Stimulated activated CD4-positive, alpha-beta T cell treated with anti-CD3 and anti-CD28 coated beads, TNF-alpha, amount 100 ng/mL, for 4 hours (primary cell): Measurements from ENCODE around the gene ARL15.
A peak's percentile ranks its signal among the peaks of the same experiment; 100 is the strongest.

Experiments
- DNase-seq, 3 experiments: peaks; one replicate each; pipeline ENCODE4 v3.0.0-alpha.2; 2020; ENCODE audit warnings: low read depth in 3 of 3

The ARL15 gene

DNA sequence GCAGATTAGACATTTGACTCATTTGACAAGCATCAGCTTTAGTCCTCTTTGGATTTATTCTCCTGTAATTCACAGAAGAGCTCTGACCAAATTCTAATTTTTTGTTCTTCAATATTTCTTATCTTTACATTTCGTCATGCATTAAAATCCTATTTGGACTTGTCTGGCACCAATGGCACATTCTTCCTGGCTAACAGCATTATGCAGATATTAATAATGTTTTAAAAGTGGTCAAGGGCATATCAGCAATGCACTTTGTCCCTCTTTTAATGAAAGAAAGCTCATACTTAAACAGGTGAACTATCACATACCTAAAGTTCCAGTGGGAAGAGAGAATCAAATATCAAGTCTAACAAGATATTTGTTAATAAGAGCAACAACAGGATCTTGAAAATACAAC, 270.4 kb downstream of the ARL15 start:
- no peak for DNase-seq

GRCh38 chr5:54037205-54037604, 273.2 kb downstream of the ARL15 start:
- no peak for DNase-seq

- no peak for DNase-seq
Observed at GRCh38 chr5:54030981-54031380, 279.4 kb downstream of the ARL15 start.

- DNase-seq, result no peak
Observed at GRCh38 chr5:54024466-54024865, 285.9 kb downstream of the ARL15 start.

DNA sequence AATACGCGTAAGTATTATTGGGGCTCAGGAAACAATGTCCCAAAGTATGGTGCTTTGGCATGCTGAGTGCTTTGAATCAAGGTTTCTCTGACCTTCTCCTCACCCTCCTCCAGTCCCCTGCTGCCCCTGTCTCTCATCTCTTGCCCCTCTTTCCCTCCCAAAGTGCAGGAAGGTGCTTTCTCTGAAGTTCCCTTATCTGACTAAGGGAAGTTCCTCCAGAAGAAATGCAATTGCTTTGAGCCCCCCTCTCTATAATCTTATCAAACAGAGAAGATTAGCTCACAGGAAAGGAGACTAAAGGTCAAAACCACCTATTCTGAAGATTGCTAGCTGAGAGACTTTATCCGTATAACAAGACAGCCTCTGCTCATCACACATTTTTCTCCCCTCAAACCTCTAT, 288.1 kb downstream of the ARL15 start:
- DNase-seq, result no peak

- no peak for DNase-seq
Observed at GRCh38 chr5:54021431-54022164, 288.8 kb downstream of the ARL15 start.

- DNase-seq, result no peak
Observed at GRCh38 chr5:54018438-54018837, 291.9 kb downstream of the ARL15 start.

GRCh38 chr5:54017580-54017979, 292.8 kb downstream of the ARL15 start:
- DNase-seq, result no peak

GRCh38 chr5:54013556-54014194, 296.7 kb downstream of the ARL15 start:
- peak in 1 of 3 experiments; percentile 5 for DNase-seq

GRCh38 chr5:54009828-54010227, 300.5 kb downstream of the ARL15 start:
- no peak for DNase-seq

DNA sequence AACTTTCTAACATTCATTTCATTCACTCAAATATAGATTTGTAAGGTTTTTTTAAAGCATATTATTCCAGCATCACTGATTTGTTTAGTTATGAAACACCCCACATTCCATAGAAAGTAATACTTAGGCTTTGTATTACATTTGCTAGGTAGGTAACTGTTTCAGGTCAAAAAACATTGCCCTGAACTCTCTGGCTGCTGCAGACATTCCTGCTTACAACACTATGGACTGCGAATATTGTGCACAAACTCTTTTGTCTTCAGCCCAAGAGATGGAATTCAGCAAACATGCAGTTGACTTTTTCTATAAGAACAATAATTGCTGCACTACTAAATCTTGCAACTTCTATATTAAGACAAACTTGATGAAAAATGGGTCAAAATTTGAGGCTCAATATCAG, 301.0 kb downstream of the ARL15 start:
- DNase-seq, result no peak

GRCh38 chr5:54007827-54008777, 302.3 kb downstream of the ARL15 start:
- no peak for DNase-seq

GRCh38 chr5:54004697-54005096, 305.7 kb downstream of the ARL15 start:
- DNase-seq, result no peak

- no peak for DNase-seq
Observed at GRCh38 chr5:54002779-54003178, 307.6 kb downstream of the ARL15 start.

DNA sequence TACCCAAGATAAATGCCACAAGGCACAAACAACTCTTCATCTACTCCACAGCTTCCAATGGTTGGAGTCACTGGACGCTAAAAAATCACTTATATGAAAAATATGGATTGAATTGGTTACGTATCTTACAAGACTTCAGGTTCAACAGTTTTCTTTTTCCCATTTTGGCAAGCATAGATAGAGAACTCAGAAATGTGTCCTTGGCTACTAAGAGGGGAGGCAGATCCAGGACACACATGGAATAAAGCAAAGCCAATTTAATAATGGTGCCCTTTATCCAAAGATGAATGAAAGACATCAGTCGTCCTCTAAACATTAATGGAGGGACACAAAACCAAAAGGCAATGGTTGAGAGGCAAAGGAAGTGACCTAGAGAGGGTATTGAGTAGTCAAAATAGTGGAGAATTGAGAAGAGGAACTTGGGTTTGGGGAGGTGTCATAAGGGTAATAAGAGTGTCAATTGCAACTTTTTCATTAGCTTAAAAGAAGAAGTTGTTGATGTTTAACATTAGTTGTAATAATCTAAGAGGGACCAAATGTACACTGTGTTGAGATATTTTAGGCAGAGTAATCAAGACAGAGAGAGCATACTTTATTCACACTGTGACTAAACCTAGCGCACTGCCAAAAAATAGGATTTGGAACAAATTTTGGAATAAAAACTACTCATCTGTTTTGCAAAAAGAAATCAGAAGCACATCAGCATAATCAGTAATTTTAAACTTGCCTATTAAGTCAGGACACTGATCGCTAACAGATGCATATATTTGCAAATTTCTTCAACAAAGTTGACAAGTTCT, 308.2 kb downstream of the ARL15 start:
- DNase-seq, result no peak

DNA sequence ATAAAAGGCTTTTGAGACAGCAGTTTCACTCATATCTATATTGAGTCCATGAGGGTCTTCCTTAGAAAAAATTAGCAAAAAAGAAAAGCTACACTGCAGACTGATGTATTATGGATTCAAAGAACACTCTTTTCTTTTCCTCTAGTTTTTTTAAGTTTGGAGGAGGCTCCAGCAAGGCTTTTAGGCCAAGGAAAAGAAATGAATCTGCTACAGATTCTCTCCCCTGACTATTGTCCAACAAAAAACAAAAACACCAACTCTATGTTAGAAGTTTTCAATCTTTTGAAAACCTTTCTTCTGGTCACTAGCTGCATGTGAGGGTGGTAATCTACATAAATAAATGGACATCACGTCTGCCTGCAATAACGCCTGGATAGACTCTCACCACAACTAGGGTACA, 310.4 kb downstream of the ARL15 start:
- no peak for DNase-seq

GRCh38 chr5:53997736-53998627, 312.4 kb downstream of the ARL15 start:
- DNase-seq, result no peak

DNA sequence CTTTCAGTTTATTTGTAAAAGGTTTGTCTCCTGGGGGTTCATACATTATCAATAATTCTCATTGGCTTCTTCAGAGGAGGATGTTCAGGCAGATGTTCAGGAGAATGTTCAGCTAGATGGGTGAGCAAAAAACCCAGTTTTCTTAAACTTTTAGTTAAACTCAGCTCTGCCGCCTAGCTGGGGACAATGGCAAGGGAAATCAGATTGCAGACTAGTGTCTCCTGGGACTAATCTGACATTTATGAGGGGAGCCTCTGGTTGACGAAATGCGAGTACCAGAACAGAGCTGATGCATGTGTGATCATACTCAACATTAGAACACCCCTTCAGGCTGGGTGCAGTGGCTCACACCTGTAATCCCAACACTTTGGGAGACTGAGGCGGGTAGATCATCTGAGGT, 314.4 kb downstream of the ARL15 start:
- no peak for DNase-seq

DNA sequence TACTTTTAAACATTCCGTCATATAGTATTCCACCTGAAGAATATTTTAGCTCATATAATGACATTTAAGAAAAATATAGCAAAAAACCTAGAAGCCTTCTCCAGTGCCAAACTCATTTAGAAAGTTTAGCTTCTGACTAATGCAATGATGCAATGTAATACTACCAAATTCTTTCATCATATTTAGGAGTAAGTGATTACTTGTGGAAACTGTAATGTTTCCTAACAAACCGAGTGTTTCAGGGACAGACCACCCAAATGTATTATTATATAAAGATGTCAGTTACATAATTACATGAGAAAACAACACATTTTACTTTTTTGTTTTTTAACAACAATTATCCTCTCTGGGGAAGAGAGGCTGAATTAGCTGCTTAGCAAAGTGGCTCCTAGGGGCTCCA, 316.2 kb downstream of the ARL15 start:
- DNase-seq, result no peak

DNA sequence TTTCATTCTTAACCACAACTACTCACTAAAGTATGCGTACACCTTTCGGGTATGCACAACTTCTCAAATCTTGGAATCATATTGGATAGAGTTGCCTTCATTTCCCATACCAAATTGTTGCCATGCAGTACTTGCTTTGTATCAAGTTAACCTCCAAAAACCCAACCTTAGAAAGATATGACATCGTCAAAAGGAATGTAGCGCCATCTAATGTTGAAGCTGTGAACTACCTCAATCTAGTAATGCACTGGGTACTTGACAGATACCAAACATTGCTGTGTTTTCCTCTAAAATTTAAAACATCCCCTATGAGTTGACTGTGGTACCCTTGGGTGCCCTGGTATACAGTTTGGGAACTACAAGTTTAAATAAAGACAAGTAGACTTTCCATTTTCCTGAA, 318.4 kb downstream of the ARL15 start:
- no peak for DNase-seq

DNA sequence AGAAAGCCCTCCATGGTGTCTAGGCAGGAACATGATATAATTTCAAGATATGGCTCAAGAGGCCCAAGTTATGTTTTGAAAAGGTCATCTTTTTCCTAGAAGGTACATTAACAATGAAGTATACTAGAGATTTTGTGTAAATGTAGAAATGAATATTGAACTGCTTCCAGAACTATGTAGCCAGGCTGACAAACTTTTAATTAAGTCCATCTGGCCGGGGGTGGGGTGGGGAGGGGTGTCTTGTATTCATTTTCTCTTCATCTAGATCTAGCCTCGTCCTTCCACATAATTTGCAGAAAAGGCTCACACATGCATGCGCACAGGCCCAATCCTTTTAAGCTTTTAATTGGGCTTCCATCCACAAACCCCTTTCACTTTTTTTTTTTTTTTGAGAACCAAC, 323.3 kb downstream of the ARL15 start:
- DNase-seq, result no peak
